Measurements from ENCODE around the gene PQBP1. TPM values are rescaled to one million over a fixed set of nuclear protein-coding genes. Genes with fewer than 3 reads are reported as not detected.

The PQBP1 gene
- total and polyA plus RNA-seq, 5 donors = 59.8 to 78.6 (median 70.6) TPM

DNA sequence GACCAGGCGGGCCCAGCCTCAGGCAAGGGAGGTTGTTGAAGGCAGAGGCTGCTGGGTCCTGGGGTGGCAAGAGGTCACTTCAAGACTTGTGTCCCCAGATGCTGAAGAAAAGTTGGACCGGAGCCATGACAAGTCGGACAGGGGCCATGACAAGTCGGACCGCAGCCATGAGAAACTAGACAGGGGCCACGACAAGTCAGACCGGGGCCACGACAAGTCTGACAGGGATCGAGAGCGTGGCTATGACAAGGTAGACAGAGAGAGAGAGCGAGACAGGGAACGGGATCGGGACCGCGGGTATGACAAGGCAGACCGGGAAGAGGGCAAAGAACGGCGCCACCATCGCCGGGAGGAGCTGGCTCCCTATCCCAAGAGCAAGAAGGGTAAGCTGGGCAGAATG, 4.4 kb downstream of the PQBP1 start:
- Histone ChIP-seq H3K27me3 (ENCODE audit: control insufficient read depth, insufficient read depth) (no peaks in the 10 kb centered on the region), H3K9me3 (ENCODE audit: control insufficient read depth, low read length) (no peaks in the 10 kb centered on the region), H3K4me1 (ENCODE audit: control insufficient read depth, insufficient read depth, low read length) (no peaks in the 10 kb centered on the region), H3K27ac (ENCODE audit: low read length) (no peak overlapping the region), H3K4me3 (ENCODE audit: low read length) (no peak overlapping the region)
- no peak for DNase-seq
- WGBS = 90% methylated on average over 20 of the region's 20 CpGs
- no peak for ATAC-seq
- intact Hi-C loops (cut with DNase I) = no loop called here

GRCh38 chrX:48902776-48903175, 5.0 kb downstream of the PQBP1 start:
- Histone ChIP-seq H3K27ac (ENCODE audit: low read length) (no peak overlapping the region), H3K4me3 (ENCODE audit: low read length) (no peak overlapping the region), H3K4me1 (ENCODE audit: control insufficient read depth, insufficient read depth, low read length) (no peaks in the 10 kb centered on the region), H3K27me3 (ENCODE audit: control insufficient read depth, insufficient read depth) (no peaks in the 10 kb centered on the region), H3K9me3 (ENCODE audit: control insufficient read depth, low read length) (no peaks in the 10 kb centered on the region)
- no peak for DNase-seq
- WGBS = 78% methylated on average over 14 of the region's 14 CpGs
- intact Hi-C loops (cut with DNase I) = no loop called here
- ATAC-seq = no peak

DNA sequence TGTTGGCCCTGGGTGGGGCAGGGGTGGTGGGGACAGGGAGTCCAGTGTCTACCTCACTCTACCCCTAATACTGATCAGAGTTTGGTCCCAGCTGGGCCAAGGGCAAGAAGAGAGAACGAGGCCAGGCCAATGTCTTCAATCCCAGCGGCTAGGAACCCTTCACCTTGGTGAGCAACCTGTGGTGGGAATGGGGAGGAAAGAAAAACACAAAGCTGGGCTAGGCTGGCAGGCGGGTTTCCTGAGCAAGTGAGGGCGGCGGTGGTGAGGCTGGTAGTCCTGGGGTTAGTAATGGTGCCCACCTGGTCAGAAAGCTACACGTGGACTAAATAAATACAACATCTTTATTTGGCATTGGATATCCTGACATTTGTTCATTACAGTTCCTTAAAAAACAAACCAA, 5.6 kb downstream of the PQBP1 start:
- H3K4me1 ChIP-seq (ENCODE audit: control insufficient read depth, insufficient read depth, low read length) = no peaks in the 10 kb centered on the region
- ATAC-seq = no peak
- WGBS = 85% methylated on average over 6 of the region's 6 CpGs
- no peak overlapping the region for H3K27ac ChIP-seq (ENCODE audit: low read length)
- no peaks in the 10 kb centered on the region for H3K27me3 ChIP-seq (ENCODE audit: control insufficient read depth, insufficient read depth)
- H3K4me3 ChIP-seq (ENCODE audit: low read length) = no peak overlapping the region
- no peak for DNase-seq
- intact Hi-C loops (cut with DNase I) = no loop called here
- H3K9me3 ChIP-seq (ENCODE audit: control insufficient read depth, low read length) = no peaks in the 10 kb centered on the region

- H3K4me1 ChIP-seq (ENCODE audit: control insufficient read depth, insufficient read depth, low read length) = no peaks in the 10 kb centered on the region
- intact Hi-C loops (cut with DNase I) = no loop called here
- DNase-seq = no peak
- 75% methylated on average over 8 of the region's 8 CpGs for WGBS
- H3K27ac ChIP-seq (ENCODE audit: low read length) = no peak overlapping the region
- H3K27me3 ChIP-seq (ENCODE audit: control insufficient read depth, insufficient read depth) = no peaks in the 10 kb centered on the region
- H3K4me3 ChIP-seq (ENCODE audit: low read length) = no peak overlapping the region
- no peaks in the 10 kb centered on the region for H3K9me3 ChIP-seq (ENCODE audit: control insufficient read depth, low read length)
- ATAC-seq = no peak
Observed at GRCh38 chrX:48904180-48904579, 6.5 kb downstream of the PQBP1 start.

- Histone ChIP-seq H3K4me3 (ENCODE audit: low read length) (no peak overlapping the region), H3K27ac (ENCODE audit: low read length) (no peak overlapping the region), H3K9me3 (ENCODE audit: control insufficient read depth, low read length) (no peaks in the 10 kb centered on the region), H3K27me3 (ENCODE audit: control insufficient read depth, insufficient read depth) (no peaks in the 10 kb centered on the region), H3K4me1 (ENCODE audit: control insufficient read depth, insufficient read depth, low read length) (no peaks in the 10 kb centered on the region)
- ATAC-seq = peak; percentile 6 to 26
- WGBS = 86% methylated on average over 14 of the region's 14 CpGs
- intact Hi-C loops (cut with DNase I) = no loop called here
- no peak for DNase-seq
Observed at GRCh38 chrX:48904626-48905025, 6.9 kb downstream of the PQBP1 start.

GRCh38 chrX:48905090-48905790, 7.5 kb downstream of the PQBP1 start:
- H3K27ac ChIP-seq (ENCODE audit: low read length) = no peak overlapping the region
- WGBS = 94% methylated on average over 20 of the region's 20 CpGs
- ATAC-seq (no peak), DNase-seq (no peak)
- H3K4me1 ChIP-seq (ENCODE audit: control insufficient read depth, insufficient read depth, low read length) = no peaks in the 10 kb centered on the region
- H3K4me3 ChIP-seq (ENCODE audit: low read length) = no peak overlapping the region
- H3K9me3 ChIP-seq (ENCODE audit: control insufficient read depth, low read length) = no peaks in the 10 kb centered on the region
- intact Hi-C loops (cut with DNase I) = no loop called here
- no peaks in the 10 kb centered on the region for H3K27me3 ChIP-seq (ENCODE audit: control insufficient read depth, insufficient read depth)

DNA sequence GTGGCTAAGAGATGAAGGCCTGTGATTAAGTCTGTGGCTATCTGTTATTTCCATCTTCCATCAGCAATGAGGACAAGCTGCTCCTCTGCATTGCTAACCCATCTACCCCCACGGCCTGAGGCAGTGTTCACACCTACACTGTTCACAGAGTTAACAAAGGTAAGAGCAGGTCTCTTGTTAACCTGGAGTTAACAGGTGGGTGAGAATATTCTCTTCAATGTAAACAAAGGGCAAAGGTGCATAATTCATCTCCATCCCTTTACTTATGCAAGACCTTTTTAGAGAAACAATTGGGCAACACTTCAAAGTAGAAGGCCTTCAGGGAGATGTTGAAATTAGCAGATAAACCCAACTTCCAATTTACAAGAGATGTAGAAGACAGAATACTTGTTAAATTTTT, 10.9 kb downstream of the PQBP1 start:
- intact Hi-C loops (cut with DNase I) = no loop called here
- Histone ChIP-seq H3K4me3 (ENCODE audit: low read length) (no peak overlapping the region), H3K4me1 (ENCODE audit: control insufficient read depth, insufficient read depth, low read length) (no peaks in the 10 kb centered on the region), H3K27me3 (ENCODE audit: control insufficient read depth, insufficient read depth) (no peaks in the 10 kb centered on the region), H3K27ac (ENCODE audit: low read length) (no peak overlapping the region), H3K9me3 (ENCODE audit: control insufficient read depth, low read length) (no peaks in the 10 kb centered on the region)
- 78% methylated on average over 1 of the region's 1 CpG for WGBS
- ATAC-seq = no peak
- no peak for DNase-seq

GRCh38 chrX:48909703-48910294, 12.1 kb downstream of the PQBP1 start:
- intact Hi-C loops (cut with DNase I) = no loop called here
- 95% methylated on average over 17 of the region's 17 CpGs for WGBS
- H3K4me1 ChIP-seq (ENCODE audit: control insufficient read depth, insufficient read depth, low read length) = no peaks in the 10 kb centered on the region

DNA sequence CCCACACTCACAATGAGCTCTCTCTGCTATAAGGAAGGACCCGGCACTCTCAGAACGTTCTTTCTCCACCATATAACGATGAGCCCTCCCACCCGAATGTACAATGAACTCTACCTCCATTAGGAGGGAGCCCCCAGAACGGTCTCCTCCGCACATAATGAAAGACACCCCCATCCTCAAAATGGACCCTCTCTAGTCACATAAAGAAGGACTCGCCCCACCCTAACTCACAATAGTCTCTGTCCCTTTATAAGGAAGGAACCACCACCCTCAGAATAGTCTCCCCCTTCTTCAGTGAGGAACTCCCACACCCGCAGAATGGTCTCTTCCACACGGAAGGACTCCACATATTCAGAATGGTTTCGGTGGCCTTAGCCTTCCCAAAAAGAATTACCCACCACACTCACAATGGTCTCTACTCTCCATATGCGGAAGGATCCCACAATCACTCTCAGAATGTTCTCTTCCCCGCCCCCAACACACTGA, 13.2 kb downstream of the PQBP1 start:
- H3K27ac ChIP-seq (ENCODE audit: low read length) = no peak overlapping the region
- H3K4me1 ChIP-seq (ENCODE audit: control insufficient read depth, insufficient read depth, low read length) = no peaks in the 10 kb centered on the region
- ATAC-seq (peak; percentile 6 to 13), DNase-seq (no peak)
- H3K9me3 ChIP-seq (ENCODE audit: control insufficient read depth, low read length) = no peaks in the 10 kb centered on the region
- H3K4me3 ChIP-seq (ENCODE audit: low read length) = peak overlapping the region; percentile 84
- 1% methylated on average over 12 of the region's 12 CpGs for WGBS
- H3K27me3 ChIP-seq (ENCODE audit: control insufficient read depth, insufficient read depth) = no peaks in the 10 kb centered on the region
- intact Hi-C loops (cut with DNase I) = no loop called here

More at GRCh38 chrX:48909703-48910294, 12.1 kb downstream of the PQBP1 start:
- no peak for ATAC-seq
- H3K9me3 ChIP-seq (ENCODE audit: control insufficient read depth, low read length) = no peaks in the 10 kb centered on the region
- DNase-seq = no peak
- H3K27ac ChIP-seq (ENCODE audit: low read length) = no peak overlapping the region
- H3K4me3 ChIP-seq (ENCODE audit: low read length) = no peak overlapping the region
- H3K27me3 ChIP-seq (ENCODE audit: control insufficient read depth, insufficient read depth) = no peaks in the 10 kb centered on the region

- peak; percentile 88 to 90 for ATAC-seq
- peak within 1 kb of the TSS; percentile 73 for H3K27ac ChIP-seq (ENCODE audit: low read length)
- intact Hi-C loops (cut with DNase I) = no loop called here
- DNase-seq = peak; percentile 81 to 92 (median 88)
- H3K4me3 ChIP-seq (ENCODE audit: low read length) = peak within 1 kb of the TSS; percentile 84
- no peaks in the 10 kb centered on the region for H3K9me3 ChIP-seq (ENCODE audit: control insufficient read depth, low read length)
- no peaks in the 10 kb centered on the region for H3K4me1 ChIP-seq (ENCODE audit: control insufficient read depth, insufficient read depth, low read length)
- under 1% methylated on average over 60 of the region's 60 CpGs for WGBS
- no peaks in the 10 kb centered on the region for H3K27me3 ChIP-seq (ENCODE audit: control insufficient read depth, insufficient read depth)
Observed at GRCh38 chrX:48911412-48912182, 13.9 kb downstream of the PQBP1 start, which contains the start of gene SLC35A2. TSS of gene SLC35A2 (minus strand) at chrX:48911646. CDS start at chrX:48911636, 10 bp downstream.
